ENCODE measurements around the gene UBAP2. TPM values are rescaled to one million over a fixed set of nuclear protein-coding genes. Genes with fewer than 3 reads are reported as not detected.
"Not testable (repeated sequence)": the region's sequence is repeated elsewhere in the genome, so short reads cannot be mapped to it uniquely, and the experiment has no call there.

UBAP2 gene
- total RNA-seq, 1 donor from 2014 or later: 73.3 TPM

DNA sequence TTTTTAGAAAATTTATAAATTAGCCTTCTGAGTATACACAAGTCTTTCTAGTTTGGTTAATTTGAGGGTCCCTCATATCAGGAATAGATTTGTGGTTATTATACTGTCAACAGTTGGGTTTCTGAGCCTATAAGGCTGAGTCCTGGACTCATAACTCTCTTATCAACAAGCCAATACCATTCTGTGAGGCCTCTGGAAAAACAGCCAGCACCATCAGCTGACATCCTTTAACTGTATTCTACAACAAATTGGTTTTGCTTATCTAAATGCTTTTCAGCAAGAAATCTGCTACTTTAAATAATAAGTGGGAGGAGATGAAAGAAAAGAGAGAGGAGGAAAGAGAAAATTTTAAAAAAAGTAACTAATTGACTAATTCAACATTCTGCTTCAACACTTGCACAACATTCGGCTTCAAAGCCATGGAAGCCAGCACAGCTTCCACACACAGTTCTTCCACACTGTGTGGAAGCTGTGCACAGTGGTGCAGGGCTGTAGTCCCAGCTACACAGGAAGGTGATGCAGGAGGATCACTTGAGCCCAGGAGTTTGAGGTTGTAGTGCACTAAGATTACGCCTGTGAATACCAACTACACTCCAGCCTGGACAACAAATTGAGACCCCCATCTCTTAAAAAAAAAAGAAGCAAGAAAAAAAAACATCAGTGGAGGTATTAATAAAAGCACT, 84.5 kb downstream of the UBAP2 start:
- Mint-ChIP-seq H3K36me3 (ENCODE audit: low read depth, unreplicated experiment) (peaks cover 3% of the 10 kb centered on the region), H3K27ac (ENCODE audit: unreplicated experiment) (no peak overlapping the region), H3K27me3 (ENCODE audit: low read depth, unreplicated experiment) (no peaks in the 10 kb centered on the region), H3K4me1 (ENCODE audit: low read depth, unreplicated experiment) (no peaks in the 10 kb centered on the region), H3K4me3 (ENCODE audit: unreplicated experiment) (no peak overlapping the region), H3K9me3 (ENCODE audit: unreplicated experiment) (no peaks in the 10 kb centered on the region)
- no peak for DNase-seq (ENCODE audit: low read depth)
- no peak overlapping the region for H3K4me3 ChIP-seq (ENCODE audit: insufficient read depth, low read depth, low read length)
- H3K27me3 ChIP-seq (ENCODE audit: insufficient read depth, low read length): no peaks in the 10 kb centered on the region
- FAIRE-seq: no peak
- H4K20me1 ChIP-seq (ENCODE audit: insufficient read depth, low read length): no peaks in the 10 kb centered on the region
- no peak overlapping the region for H3K9ac ChIP-seq (ENCODE audit: low read length)
- no peak overlapping the region for H2AFZ ChIP-seq (ENCODE audit: low read depth, low read length)
- H3K27ac ChIP-seq (ENCODE audit: low read depth, low read length): no peak overlapping the region
- H3K9me3 ChIP-seq (ENCODE audit: insufficient read depth, low read depth, low read length): no peaks in the 10 kb centered on the region
- no peaks in the 10 kb centered on the region for H3K79me2 ChIP-seq (ENCODE audit: insufficient read depth, low read length)
- TF ChIP-seq, protein P1, sequence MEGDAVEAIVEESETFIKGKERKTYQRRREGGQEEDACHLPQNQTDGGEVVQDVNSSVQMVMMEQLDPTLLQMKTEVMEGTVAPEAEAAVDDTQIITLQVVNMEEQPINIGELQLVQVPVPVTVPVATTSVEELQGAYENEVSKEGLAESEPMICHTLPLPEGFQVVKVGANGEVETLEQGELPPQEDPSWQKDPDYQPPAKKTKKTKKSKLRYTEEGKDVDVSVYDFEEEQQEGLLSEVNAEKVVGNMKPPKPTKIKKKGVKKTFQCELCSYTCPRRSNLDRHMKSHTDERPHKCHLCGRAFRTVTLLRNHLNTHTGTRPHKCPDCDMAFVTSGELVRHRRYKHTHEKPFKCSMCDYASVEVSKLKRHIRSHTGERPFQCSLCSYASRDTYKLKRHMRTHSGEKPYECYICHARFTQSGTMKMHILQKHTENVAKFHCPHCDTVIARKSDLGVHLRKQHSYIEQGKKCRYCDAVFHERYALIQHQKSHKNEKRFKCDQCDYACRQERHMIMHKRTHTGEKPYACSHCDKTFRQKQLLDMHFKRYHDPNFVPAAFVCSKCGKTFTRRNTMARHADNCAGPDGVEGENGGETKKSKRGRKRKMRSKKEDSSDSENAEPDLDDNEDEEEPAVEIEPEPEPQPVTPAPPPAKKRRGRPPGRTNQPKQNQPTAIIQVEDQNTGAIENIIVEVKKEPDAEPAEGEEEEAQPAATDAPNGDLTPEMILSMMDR (IDR thresholded peaks at IDR 0.05; ENCODE audit: insufficient read depth, low read depth, low read length): no peak
- no peak for TF ChIP-seq EZH2 (IDR thresholded peaks at IDR 0.05; ENCODE audit: insufficient read depth, low read length)
- H3K36me3 ChIP-seq (ENCODE audit: insufficient read depth, low read length): peaks cover 22% of the 10 kb centered on the region
- H3K4me1 ChIP-seq (ENCODE audit: insufficient read depth, low read length): no peaks in the 10 kb centered on the region
- no peak overlapping the region for H3K4me2 ChIP-seq (ENCODE audit: low read length)

DNA sequence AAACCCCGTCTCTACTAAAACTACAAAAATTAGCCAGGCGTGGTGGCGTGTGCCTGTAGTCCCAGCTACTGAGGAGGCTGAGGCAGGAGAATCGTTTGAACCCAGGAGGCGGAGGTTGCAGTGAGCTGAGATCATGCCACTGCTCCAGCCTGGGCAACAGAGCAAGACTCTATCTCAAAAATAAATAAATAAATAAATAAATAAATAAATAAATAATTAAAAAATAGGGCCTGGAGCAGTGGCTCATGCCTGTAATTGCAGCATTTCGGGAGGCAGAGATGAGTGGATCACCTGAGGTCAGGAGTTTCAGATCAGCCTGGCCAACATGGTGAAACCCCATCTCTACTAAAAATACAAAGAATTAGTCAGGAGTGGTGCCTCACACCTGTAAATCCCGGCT, 86.2 kb downstream of the UBAP2 start:
- not testable (repeated sequence) for H3K4me3 Mint-ChIP-seq (ENCODE audit: unreplicated experiment); H3K9me3 ChIP-seq (ENCODE audit: insufficient read depth, low read depth, low read length); H3K4me1 ChIP-seq (ENCODE audit: insufficient read depth, low read length); DNase-seq (ENCODE audit: low read depth); FAIRE-seq; H3K9me3 Mint-ChIP-seq (ENCODE audit: unreplicated experiment); H3K79me2 ChIP-seq (ENCODE audit: insufficient read depth, low read length); H3K36me3 Mint-ChIP-seq (ENCODE audit: low read depth, unreplicated experiment); H3K27ac ChIP-seq (ENCODE audit: low read depth, low read length); H3K9ac ChIP-seq (ENCODE audit: low read length); H3K4me2 ChIP-seq (ENCODE audit: low read length); H4K20me1 ChIP-seq (ENCODE audit: insufficient read depth, low read length); H3K27me3 ChIP-seq (ENCODE audit: insufficient read depth, low read length); H2AFZ ChIP-seq (ENCODE audit: low read depth, low read length); H3K4me1 Mint-ChIP-seq (ENCODE audit: low read depth, unreplicated experiment); H3K27ac Mint-ChIP-seq (ENCODE audit: unreplicated experiment); H3K4me3 ChIP-seq (ENCODE audit: insufficient read depth, low read depth, low read length); H3K27me3 Mint-ChIP-seq (ENCODE audit: low read depth, unreplicated experiment)
- H3K36me3 ChIP-seq (ENCODE audit: insufficient read depth, low read length): peaks cover 23% of the 10 kb centered on the region

DNA sequence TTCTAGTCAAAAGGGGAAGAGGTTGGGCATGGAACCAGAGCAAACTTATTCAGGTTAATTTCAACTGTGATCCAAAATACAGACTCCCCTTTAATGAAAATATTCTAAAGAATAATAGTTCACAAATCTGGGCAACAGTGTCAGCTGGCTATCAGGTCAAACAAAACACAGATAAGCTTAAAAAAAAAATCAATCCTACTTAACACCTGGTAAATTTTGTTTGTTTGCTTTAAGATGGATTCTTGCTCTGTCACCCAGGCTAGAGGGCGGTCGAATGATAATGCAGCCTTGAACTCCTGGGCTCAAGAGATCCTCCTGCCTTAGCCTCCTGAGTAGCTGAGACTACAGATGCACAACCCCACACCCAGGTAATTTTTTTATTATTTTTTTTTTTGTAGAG, 89.0 kb downstream of the UBAP2 start:
- Histone ChIP-seq H4K20me1 (ENCODE audit: insufficient read depth, low read length) (no peaks in the 10 kb centered on the region), H3K4me3 (ENCODE audit: insufficient read depth, low read depth, low read length) (no peak overlapping the region), H3K27ac (ENCODE audit: low read depth, low read length) (no peak overlapping the region), H3K4me2 (ENCODE audit: low read length) (no peak overlapping the region), H3K9ac (ENCODE audit: low read length) (no peak overlapping the region), H3K36me3 (ENCODE audit: insufficient read depth, low read length) (peaks cover 36% of the 10 kb centered on the region), H3K27me3 (ENCODE audit: insufficient read depth, low read length) (no peaks in the 10 kb centered on the region), H2AFZ (ENCODE audit: low read depth, low read length) (no peak overlapping the region), H3K79me2 (ENCODE audit: insufficient read depth, low read length) (no peaks in the 10 kb centered on the region), H3K4me1 (ENCODE audit: insufficient read depth, low read length) (no peaks in the 10 kb centered on the region), H3K9me3 (ENCODE audit: insufficient read depth, low read depth, low read length) (no peaks in the 10 kb centered on the region)
- TF ChIP-seq EZH2 (IDR thresholded peaks at IDR 0.05; ENCODE audit: insufficient read depth, low read length): no peak
- TF ChIP-seq, protein P1 (IDR thresholded peaks at IDR 0.05; ENCODE audit: insufficient read depth, low read depth, low read length): no peak
- Mint-ChIP-seq H3K4me1 (ENCODE audit: low read depth, unreplicated experiment) (no peaks in the 10 kb centered on the region), H3K9me3 (ENCODE audit: unreplicated experiment) (no peaks in the 10 kb centered on the region), H3K27ac (ENCODE audit: unreplicated experiment) (no peak overlapping the region), H3K36me3 (ENCODE audit: low read depth, unreplicated experiment) (peaks cover 4% of the 10 kb centered on the region), H3K4me3 (ENCODE audit: unreplicated experiment) (no peak overlapping the region), H3K27me3 (ENCODE audit: low read depth, unreplicated experiment) (no peaks in the 10 kb centered on the region)
- no peak for FAIRE-seq
- no peak for DNase-seq (ENCODE audit: low read depth)

All from astrocyte (in vitro differentiated cells and primary cell).